Liver (tissue), 9 donors: ENCODE data around the gene CRHR1. TPM values are rescaled to one million over a fixed set of nuclear protein-coding genes. Genes with fewer than 3 reads are reported as not detected.

ENCODE experiments used
- DNase-seq: peaks from one replicate; pipeline ENCODE4 v3.0.0-alpha.2; 2017; ENCODE audit warnings: low spot score
- H3K27ac ChIP-seq, 2 donors: one replicate each; pipeline ENCODE4 v1.7.0; 2013; ENCODE audit warnings: inconsistent platforms in 2 of 2, low read length in 2 of 2, control low read depth in 1 of 2, low read depth in 1 of 2, mild to moderate bottlenecking in 1 of 2
- H3K27me3 ChIP-seq, 4 donors: one replicate each; pipeline versions ENCODE4 v1.6.1 to v1.7.0; 2013; ENCODE audit warnings: low read length in 3 of 4, inconsistent platforms in 1 of 4, mild to moderate bottlenecking in 1 of 4, moderate library complexity in 1 of 4; ENCODE audit not compliant: control insufficient read depth in 4 of 4, insufficient read depth in 4 of 4
- H3K36me3 ChIP-seq, 4 donors: one replicate each; pipeline versions ENCODE4 v1.6.1 to v1.7.0; 2013; ENCODE audit warnings: low read length in 3 of 4, mild to moderate bottlenecking in 3 of 4, low read depth in 1 of 4, moderate library complexity in 1 of 4; ENCODE audit not compliant: control insufficient read depth in 4 of 4, insufficient read depth in 3 of 4
- H3K4me1 ChIP-seq, 4 donors: one replicate each; pipeline versions ENCODE4 v1.6.1 to v1.7.0; 2013; ENCODE audit warnings: low read length in 3 of 4, mild to moderate bottlenecking in 3 of 4, moderate library complexity in 1 of 4; ENCODE audit not compliant: control insufficient read depth in 4 of 4, insufficient read depth in 4 of 4
- H3K4me3 ChIP-seq, 3 donors: one replicate each; pipeline versions ENCODE4 v1.6.1 to v1.7.0; 2013; ENCODE audit warnings: low read length in 3 of 3, control low read depth in 1 of 3, low read depth in 1 of 3, mild to moderate bottlenecking in 1 of 3
- H3K9ac ChIP-seq, 2 donors: one replicate each; pipeline ENCODE4 v1.7.0; 2013; ENCODE audit warnings: low read length in 2 of 2, mild to moderate bottlenecking in 2 of 2, moderate library complexity in 2 of 2, control low read depth in 1 of 2, low read depth in 1 of 2
- H3K9me3 ChIP-seq, 4 donors: one replicate each; pipeline versions ENCODE4 v1.6.1 to v1.7.0; 2013; ENCODE audit warnings: low read length in 3 of 4; ENCODE audit not compliant: control insufficient read depth in 4 of 4
- EGR1 ChIP-seq, 2 donors: IDR thresholded peaks; 2 replicates each; pipeline ENCODE4 v1.6.1; 2016 to 2018; ENCODE audit warnings: antibody characterized with exemption in 2 of 2, low read depth in 2 of 2
- GABPA ChIP-seq, 2 donors: IDR thresholded peaks in 1 of 2; conservative IDR thresholded peaks in 1 of 2; 2 replicates each; pipeline ENCODE4 v1.6.1; 2016; ENCODE audit warnings: antibody characterized with exemption in 2 of 2, mild to moderate bottlenecking in 1 of 2, moderate library complexity in 1 of 2
- HNF4A ChIP-seq, 2 donors: conservative IDR thresholded peaks; 2 replicates each; pipeline ENCODE4 v1.6.1; 2016; ENCODE audit warnings: antibody characterized with exemption in 2 of 2, mild to moderate bottlenecking in 2 of 2
- HNF4G ChIP-seq: IDR thresholded peaks from 2 replicates; pipeline ENCODE4 v1.6.1; 2016; ENCODE audit warnings: antibody characterized with exemption
- JUND ChIP-seq, 2 donors: IDR thresholded peaks; 2 replicates each; pipeline ENCODE4 v1.6.1; 2016; ENCODE audit warnings: antibody characterized with exemption in 2 of 2
- NR2F2 ChIP-seq: IDR thresholded peaks from 2 replicates; pipeline ENCODE4 v1.6.1; 2016; ENCODE audit warnings: antibody characterized with exemption
- RAD21 ChIP-seq, 2 donors: IDR thresholded peaks; 2 replicates each; pipeline ENCODE4 v1.6.1; 2016; ENCODE audit warnings: antibody characterized with exemption in 2 of 2, mild to moderate bottlenecking in 2 of 2
- RXRA ChIP-seq, 2 donors: IDR thresholded peaks; 2 replicates each; pipeline ENCODE4 v1.6.1; 2017 to 2018; ENCODE audit warnings: antibody characterized with exemption in 2 of 2, mild to moderate bottlenecking in 1 of 2
- SP1 ChIP-seq: IDR thresholded peaks from 2 replicates; pipeline ENCODE4 v1.6.1; 2018; ENCODE audit warnings: antibody characterized with exemption, mild to moderate bottlenecking
- TAF1 ChIP-seq: conservative IDR thresholded peaks from 2 replicates; pipeline ENCODE4 v1.6.1; 2016; ENCODE audit warnings: antibody characterized with exemption, mild to moderate bottlenecking
- WGBS: extraction: QIAGEN DNeasy Blood & Tissue Kit; methylation state at CpG from one replicate; pipeline ENCODE4 v1.1.7; 2013; 5-methylcytosine and 5-hydroxymethylcytosine counted together
- polyA plus RNA-seq, 2 donors: library from polyadenylated mRNA; stranded (reverse) in 1 of 2; unstranded in 1 of 2; fragments of 200-250 nt in 1 of 2; fragments of >200 nt in 1 of 2; fragmentation: Nextera tagmentation in 1 of 2; extraction: Ambion mirVana in 1 of 2; gene quantifications; one replicate each; pipeline versions ENCODE4 v1.2.1 to v1.2.3, GENCODE V29; 2013 to 2015
- total RNA-seq, 2 donors: library from RNA; depleted of rRNA; stranded (reverse); fragments of >200 nt; gene quantifications; one replicate each; pipeline ENCODE4 v1.2.3, GENCODE V29; 2014
- TF ChIP-seq, protein P1 (sequence below): IDR thresholded peaks from 2 replicates; pipeline ENCODE4 v1.6.1; 2016; ENCODE audit warnings: antibody characterized with exemption
- TF ChIP-seq, protein P2 (sequence below): fragments of 150-350 bp; IDR thresholded peaks from 2 replicates; pipeline ENCODE4 v1.5.1; 2017; ENCODE audit warnings: improper control_type of control experiment, low read depth, low read length; ENCODE audit not compliant: missing input control
- TF ChIP-seq, protein P3 (sequence below): IDR thresholded peaks from 2 replicates; pipeline ENCODE4 v1.6.1; 2016; ENCODE audit warnings: antibody characterized with exemption
- TF ChIP-seq, protein P4 (sequence below): IDR thresholded peaks from 2 replicates; pipeline ENCODE4 v1.6.1; 2016; ENCODE audit warnings: antibody characterized with exemption, mild to moderate bottlenecking
- TF ChIP-seq, protein P5 (sequence below): IDR thresholded peaks from 2 replicates; pipeline ENCODE4 v1.6.1; 2016; ENCODE audit warnings: antibody characterized with exemption
- donor health status: healthy.
- donor health status: healthy.
- donor health status: healthy.
- donor health status: healthy.
- donor health status: healthy.

The CRHR1 gene
- total and polyA plus RNA-seq, 4 donors: not detected

DNA sequence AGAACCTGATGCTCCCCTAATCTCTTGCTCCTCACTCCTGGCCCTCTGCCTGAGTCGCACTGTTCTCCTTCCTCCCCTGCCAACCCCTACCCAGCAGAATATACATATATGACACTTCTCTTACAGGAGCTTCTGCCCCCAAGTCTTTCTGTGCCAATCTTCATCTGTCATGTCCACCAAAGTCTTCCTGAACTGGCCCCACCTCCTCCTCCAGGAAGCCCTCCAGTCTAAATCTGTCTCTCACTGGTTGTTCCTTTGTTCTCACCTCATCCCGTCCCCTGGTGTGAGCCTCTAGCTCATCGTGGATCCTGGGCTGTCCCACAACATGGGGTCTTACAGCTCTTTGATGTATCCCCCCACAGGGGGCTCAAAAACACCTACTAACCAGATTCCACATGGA, 8.3 kb downstream of the CRHR1 start:
- TF ChIP-seq JUND (IDR thresholded peaks at IDR 0.05): no peak
- no peak for TF ChIP-seq SP1
- TF ChIP-seq GABPA (IDR thresholded peaks at IDR 0.05 in 1 of 2, conservative IDR thresholded peaks at IDR 0.05 in 1 of 2): no peak
- no peak overlapping the region for H3K9ac ChIP-seq
- H3K27ac ChIP-seq: no peak overlapping the region
- no peak overlapping the region for H3K4me3 ChIP-seq
- no peaks in the 10 kb centered on the region for H3K9me3 ChIP-seq
- H3K4me1 ChIP-seq: no peaks in the 10 kb centered on the region
- no peak for DNase-seq
- H3K27me3 ChIP-seq: peaks cover 0 to 4% (median 3%) of the 10 kb centered on the region in 4 donors
- H3K36me3 ChIP-seq: no peaks in the 10 kb centered on the region
- WGBS: 52% methylated on average over 3 of the region's 3 CpGs

DNA sequence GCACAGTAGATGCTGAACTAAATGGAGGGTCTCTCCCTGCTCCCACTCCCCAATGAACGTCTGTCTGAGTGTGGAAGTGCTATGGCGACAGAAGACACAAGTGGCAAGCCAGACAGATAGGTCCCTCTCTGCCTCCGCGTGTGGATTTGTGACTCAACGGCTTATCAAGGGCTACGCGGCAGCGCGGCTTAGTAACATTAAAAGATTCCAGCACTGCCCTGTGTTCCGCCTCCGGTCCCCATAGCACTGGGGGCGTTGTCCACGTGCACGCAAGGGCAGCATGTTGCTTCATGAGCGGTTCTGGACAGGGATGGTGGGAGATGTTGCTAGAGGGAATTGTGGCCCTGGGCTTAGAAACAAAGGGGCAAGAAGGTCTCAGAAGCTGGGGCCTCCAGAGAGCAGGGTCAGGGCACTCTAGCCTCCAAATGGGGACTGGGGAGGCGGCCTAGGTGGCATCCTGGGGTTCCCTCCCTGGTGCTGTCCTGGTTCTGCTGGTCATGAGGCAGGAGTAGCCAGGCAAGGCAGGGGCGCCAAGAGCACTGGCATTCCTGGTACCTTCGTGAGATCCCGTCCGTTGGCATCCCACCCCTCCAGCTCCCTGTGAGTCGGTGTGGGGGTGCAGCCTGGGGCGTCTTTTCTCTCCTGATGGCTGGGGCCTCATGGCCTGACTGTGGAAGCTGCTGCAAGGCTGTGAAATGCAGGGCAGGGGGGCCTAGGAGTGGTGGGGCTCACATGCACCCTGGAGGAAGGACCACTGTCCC, 9.1 kb downstream of the CRHR1 start:
- DNase-seq: no peak
- peaks cover 0 to 3% (median 2%) of the 10 kb centered on the region in 4 donors for H3K27me3 ChIP-seq
- 74% methylated on average over 22 of the region's 22 CpGs for WGBS
- H3K4me1 ChIP-seq: no peaks in the 10 kb centered on the region
- no peaks in the 10 kb centered on the region for H3K36me3 ChIP-seq
- H3K27ac ChIP-seq: no peak overlapping the region
- H3K4me3 ChIP-seq: no peak overlapping the region
- no peak overlapping the region for H3K9ac ChIP-seq
- no peak for TF ChIP-seq TAF1
- TF ChIP-seq, protein P1, sequence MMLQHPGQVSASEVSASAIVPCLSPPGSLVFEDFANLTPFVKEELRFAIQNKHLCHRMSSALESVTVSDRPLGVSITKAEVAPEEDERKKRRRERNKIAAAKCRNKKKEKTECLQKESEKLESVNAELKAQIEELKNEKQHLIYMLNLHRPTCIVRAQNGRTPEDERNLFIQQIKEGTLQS: no peak
- no peak for TF ChIP-seq EGR1 (IDR thresholded peaks at IDR 0.05; ENCODE audit: low read depth in 2 of 2)
- TF ChIP-seq, protein P2, sequence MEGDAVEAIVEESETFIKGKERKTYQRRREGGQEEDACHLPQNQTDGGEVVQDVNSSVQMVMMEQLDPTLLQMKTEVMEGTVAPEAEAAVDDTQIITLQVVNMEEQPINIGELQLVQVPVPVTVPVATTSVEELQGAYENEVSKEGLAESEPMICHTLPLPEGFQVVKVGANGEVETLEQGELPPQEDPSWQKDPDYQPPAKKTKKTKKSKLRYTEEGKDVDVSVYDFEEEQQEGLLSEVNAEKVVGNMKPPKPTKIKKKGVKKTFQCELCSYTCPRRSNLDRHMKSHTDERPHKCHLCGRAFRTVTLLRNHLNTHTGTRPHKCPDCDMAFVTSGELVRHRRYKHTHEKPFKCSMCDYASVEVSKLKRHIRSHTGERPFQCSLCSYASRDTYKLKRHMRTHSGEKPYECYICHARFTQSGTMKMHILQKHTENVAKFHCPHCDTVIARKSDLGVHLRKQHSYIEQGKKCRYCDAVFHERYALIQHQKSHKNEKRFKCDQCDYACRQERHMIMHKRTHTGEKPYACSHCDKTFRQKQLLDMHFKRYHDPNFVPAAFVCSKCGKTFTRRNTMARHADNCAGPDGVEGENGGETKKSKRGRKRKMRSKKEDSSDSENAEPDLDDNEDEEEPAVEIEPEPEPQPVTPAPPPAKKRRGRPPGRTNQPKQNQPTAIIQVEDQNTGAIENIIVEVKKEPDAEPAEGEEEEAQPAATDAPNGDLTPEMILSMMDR: no peak
- no peak for TF ChIP-seq RXRA (IDR thresholded peaks at IDR 0.05)
- TF ChIP-seq GABPA (IDR thresholded peaks at IDR 0.05 in 1 of 2, conservative IDR thresholded peaks at IDR 0.05 in 1 of 2): no peak
- no peak for TF ChIP-seq RAD21 (IDR thresholded peaks at IDR 0.05)
- TF ChIP-seq NR2F2: no peak
- H3K9me3 ChIP-seq: no peaks in the 10 kb centered on the region

DNA sequence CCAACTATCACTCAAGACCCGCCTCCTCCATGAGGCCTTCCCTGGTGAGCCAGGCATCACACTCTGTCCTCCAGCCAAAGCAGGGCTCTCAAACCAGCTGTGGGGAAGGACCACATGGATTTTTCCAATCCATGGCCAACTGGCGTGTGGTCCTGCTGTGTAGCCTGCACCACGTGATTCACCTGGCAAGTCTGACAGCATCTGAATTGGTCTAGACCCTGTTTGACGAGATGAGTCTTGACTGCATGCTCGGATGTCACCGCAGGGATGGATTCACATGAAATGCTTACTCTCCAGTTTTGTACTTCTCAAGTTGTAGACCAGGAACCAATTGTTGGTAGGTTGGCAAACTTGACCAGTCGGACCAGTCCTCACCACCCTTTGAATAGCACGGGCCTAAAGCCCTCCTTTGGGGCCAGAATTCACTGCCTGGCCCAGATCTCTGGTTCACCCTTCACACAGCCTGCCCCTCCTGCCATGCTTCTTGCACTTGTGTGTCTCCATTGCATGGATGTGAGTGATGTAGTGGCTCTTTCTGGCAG, 9.9 kb downstream of the CRHR1 start:
- Histone ChIP-seq H3K36me3 (no peaks in the 10 kb centered on the region), H3K4me3 (no peak overlapping the region), H3K27me3 (peaks cover 0 to 3% (median under 1%) of the 10 kb centered on the region in 4 donors), H3K4me1 (no peaks in the 10 kb centered on the region), H3K9me3 (no peaks in the 10 kb centered on the region), H3K9ac (no peak overlapping the region), H3K27ac (no peak overlapping the region)
- 85% methylated on average over 8 of the region's 8 CpGs for WGBS
- DNase-seq: no peak
- TF ChIP-seq, protein P3, sequence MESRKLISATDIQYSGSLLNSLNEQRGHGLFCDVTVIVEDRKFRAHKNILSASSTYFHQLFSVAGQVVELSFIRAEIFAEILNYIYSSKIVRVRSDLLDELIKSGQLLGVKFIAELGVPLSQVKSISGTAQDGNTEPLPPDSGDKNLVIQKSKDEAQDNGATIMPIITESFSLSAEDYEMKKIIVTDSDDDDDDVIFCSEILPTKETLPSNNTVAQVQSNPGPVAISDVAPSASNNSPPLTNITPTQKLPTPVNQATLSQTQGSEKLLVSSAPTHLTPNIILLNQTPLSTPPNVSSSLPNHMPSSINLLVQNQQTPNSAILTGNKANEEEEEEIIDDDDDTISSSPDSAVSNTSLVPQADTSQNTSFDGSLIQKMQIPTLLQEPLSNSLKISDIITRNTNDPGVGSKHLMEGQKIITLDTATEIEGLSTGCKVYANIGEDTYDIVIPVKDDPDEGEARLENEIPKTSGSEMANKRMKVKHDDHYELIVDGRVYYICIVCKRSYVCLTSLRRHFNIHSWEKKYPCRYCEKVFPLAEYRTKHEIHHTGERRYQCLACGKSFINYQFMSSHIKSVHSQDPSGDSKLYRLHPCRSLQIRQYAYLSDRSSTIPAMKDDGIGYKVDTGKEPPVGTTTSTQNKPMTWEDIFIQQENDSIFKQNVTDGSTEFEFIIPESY: no peak
- TF ChIP-seq, protein P1: no peak
- TF ChIP-seq TAF1 (no peak), RAD21 (IDR thresholded peaks at IDR 0.05) (no peak), RXRA (IDR thresholded peaks at IDR 0.05) (no peak), NR2F2 (no peak), HNF4A (conservative IDR thresholded peaks at IDR 0.05) (no peak), SP1 (no peak), HNF4G (no peak), GABPA (IDR thresholded peaks at IDR 0.05 in 1 of 2, conservative IDR thresholded peaks at IDR 0.05 in 1 of 2) (no peak), JUND (IDR thresholded peaks at IDR 0.05) (no peak)
- TF ChIP-seq, protein P4, sequence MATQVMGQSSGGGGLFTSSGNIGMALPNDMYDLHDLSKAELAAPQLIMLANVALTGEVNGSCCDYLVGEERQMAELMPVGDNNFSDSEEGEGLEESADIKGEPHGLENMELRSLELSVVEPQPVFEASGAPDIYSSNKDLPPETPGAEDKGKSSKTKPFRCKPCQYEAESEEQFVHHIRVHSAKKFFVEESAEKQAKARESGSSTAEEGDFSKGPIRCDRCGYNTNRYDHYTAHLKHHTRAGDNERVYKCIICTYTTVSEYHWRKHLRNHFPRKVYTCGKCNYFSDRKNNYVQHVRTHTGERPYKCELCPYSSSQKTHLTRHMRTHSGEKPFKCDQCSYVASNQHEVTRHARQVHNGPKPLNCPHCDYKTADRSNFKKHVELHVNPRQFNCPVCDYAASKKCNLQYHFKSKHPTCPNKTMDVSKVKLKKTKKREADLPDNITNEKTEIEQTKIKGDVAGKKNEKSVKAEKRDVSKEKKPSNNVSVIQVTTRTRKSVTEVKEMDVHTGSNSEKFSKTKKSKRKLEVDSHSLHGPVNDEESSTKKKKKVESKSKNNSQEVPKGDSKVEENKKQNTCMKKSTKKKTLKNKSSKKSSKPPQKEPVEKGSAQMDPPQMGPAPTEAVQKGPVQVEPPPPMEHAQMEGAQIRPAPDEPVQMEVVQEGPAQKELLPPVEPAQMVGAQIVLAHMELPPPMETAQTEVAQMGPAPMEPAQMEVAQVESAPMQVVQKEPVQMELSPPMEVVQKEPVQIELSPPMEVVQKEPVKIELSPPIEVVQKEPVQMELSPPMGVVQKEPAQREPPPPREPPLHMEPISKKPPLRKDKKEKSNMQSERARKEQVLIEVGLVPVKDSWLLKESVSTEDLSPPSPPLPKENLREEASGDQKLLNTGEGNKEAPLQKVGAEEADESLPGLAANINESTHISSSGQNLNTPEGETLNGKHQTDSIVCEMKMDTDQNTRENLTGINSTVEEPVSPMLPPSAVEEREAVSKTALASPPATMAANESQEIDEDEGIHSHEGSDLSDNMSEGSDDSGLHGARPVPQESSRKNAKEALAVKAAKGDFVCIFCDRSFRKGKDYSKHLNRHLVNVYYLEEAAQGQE: no peak
- TF ChIP-seq, protein P5, sequence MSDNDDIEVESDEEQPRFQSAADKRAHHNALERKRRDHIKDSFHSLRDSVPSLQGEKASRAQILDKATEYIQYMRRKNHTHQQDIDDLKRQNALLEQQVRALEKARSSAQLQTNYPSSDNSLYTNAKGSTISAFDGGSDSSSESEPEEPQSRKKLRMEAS: no peak
